ENCODE results near the gene ADCY7.

GRCh38 chr16:50227120-50227519, 39.2 kb upstream of the ADCY7 start:
- TF ChIP-seq, protein P1, sequence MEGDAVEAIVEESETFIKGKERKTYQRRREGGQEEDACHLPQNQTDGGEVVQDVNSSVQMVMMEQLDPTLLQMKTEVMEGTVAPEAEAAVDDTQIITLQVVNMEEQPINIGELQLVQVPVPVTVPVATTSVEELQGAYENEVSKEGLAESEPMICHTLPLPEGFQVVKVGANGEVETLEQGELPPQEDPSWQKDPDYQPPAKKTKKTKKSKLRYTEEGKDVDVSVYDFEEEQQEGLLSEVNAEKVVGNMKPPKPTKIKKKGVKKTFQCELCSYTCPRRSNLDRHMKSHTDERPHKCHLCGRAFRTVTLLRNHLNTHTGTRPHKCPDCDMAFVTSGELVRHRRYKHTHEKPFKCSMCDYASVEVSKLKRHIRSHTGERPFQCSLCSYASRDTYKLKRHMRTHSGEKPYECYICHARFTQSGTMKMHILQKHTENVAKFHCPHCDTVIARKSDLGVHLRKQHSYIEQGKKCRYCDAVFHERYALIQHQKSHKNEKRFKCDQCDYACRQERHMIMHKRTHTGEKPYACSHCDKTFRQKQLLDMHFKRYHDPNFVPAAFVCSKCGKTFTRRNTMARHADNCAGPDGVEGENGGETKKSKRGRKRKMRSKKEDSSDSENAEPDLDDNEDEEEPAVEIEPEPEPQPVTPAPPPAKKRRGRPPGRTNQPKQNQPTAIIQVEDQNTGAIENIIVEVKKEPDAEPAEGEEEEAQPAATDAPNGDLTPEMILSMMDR (IDR thresholded peaks at IDR 0.05; ENCODE audit: low read depth, low read length), result no peak
- TF ChIP-seq POLR2A (IDR thresholded peaks at IDR 0.05; ENCODE audit: extremely low read depth, insufficient read length), result no peak
